Fibroblast of pulmonary artery (primary cell): ENCODE results near the gene PMEPA1.

Experiments
- DNase-seq: peaks from one replicate; pipeline ENCODE4 v3.0.0-alpha.2; 2010; ENCODE audit warnings: low read depth
- H3K4me3 ChIP-seq: replicated peaks from 2 replicates; pipeline ENCODE4 v1.5.1; 2011; ENCODE audit warnings: low read depth, mild to moderate bottlenecking, control low read depth, low read length, moderate library complexity
- CTCF ChIP-seq: IDR thresholded peaks from 2 replicates; pipeline ENCODE4 v1.5.1; 2011; ENCODE audit warnings: mild to moderate bottlenecking, control low read depth, low read length, inconsistent platforms; ENCODE audit errors: missing control alignments

Gene PMEPA1

GRCh38 chr20:57601211-57601570 lies 108.6 kb downstream of the PMEPA1 start:
- H3K4me3 ChIP-seq = no peak overlapping the region
- no peak for DNase-seq
- TF ChIP-seq CTCF = no peak

GRCh38 chr20:57600320-57601210 lies 109.2 kb downstream of the PMEPA1 start:
- TF ChIP-seq CTCF = no peak
- no peak for DNase-seq
- no peak overlapping the region for H3K4me3 ChIP-seq

- no peak for DNase-seq
- TF ChIP-seq CTCF = no peak
- no peak overlapping the region for H3K4me3 ChIP-seq
Observed at GRCh38 chr20:57598491-57598890, 111.3 kb downstream of the PMEPA1 start.
